Stimulated activated CD4-positive, alpha-beta T cell treated with anti-CD3 and anti-CD28 coated beads, Interleukin-4, amount 100 ng/mL, for 48 hours (primary cell): ENCODE results near the gene PALLD.

Experiments used
- DNase-seq, 2 donors: peaks; one replicate each; pipeline ENCODE4 v3.0.0-alpha.2; 2020; ENCODE audit warnings: low read depth in 2 of 2

The PALLD gene

DNA sequence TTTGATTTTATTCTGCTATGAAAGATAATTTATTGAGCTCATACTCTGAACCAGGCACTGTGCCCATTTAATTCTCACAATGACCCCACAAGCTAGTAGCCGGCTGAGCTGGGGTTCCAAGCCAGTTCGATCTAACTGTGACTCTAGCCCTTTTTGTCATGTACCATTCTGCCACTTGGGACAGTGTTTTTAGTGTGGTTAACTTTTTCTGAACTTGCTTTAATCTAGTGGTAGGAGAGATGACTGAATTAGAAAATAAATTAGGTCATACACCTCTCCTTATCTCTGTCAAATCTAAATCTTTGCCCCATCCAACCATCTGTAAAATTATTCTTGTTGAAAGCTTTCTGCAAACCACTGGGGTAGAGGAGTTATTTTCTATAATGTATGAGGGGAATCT is 377.2 kb downstream of the PALLD start:
- DNase-seq, result no peak

DNA sequence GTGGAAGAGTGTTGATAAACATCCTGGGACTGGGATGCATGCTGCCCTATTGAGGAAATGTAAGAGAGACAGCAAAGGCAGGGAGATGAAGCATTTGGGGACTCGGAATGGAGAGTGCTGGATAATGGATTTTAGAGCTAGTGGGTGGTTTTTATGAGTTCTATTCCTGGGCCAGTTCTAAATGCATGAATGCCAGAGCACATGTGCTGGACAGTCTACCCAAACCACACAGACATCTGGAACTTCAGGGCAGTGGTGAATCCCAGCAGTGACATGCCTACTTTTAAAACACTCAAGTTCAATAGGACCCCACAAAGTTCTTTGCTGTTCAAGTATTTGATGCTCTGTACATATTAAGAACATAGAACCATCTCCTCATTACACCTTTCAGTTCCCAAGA is 379.3 kb downstream of the PALLD start:
- DNase-seq, result no peak

DNA sequence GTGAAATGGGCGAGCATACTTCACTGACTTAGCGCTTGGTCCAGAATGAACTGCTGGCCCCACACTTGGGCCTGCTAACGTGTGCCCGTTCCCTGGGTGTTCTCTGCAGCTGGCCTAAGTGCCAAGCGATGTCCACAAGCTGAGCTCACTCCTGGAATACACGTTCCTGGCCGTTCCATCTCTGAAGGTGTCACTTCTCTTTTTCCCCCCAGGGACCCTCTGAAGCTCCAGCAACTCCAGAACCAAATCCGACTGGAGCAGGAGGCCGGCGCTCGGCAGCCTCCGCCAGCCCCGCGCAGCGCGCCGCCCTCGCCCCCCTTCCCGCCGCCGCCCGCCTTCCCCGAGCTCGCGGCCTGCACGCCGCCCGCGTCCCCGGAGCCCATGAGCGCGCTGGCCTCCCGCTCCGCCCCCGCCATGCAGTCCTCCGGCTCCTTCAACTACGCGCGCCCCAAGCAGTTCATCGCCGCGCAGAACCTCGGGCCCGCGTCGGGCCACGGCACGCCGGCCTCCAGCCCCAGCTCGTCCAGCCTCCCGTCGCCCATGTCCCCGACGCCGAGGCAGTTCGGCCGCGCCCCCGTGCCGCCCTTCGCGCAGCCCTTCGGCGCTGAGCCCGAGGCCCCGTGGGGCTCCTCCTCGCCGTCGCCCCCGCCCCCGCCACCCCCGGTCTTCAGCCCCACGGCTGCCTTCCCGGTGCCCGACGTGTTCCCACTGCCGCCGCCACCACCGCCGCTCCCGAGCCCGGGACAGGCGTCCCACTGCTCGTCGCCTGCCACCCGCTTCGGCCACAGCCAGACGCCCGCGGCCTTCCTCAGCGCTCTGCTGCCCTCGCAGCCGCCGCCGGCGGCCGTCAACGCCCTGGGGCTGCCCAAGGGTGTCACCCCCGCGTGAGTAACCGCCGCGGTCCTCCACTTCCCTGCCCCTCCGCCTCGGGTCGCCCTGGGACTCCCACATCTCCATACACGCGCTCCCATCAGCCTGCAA is 380.9 kb downstream of the PALLD start:
- peak in 1 of 2 donors; percentile 25 for DNase-seq

DNA sequence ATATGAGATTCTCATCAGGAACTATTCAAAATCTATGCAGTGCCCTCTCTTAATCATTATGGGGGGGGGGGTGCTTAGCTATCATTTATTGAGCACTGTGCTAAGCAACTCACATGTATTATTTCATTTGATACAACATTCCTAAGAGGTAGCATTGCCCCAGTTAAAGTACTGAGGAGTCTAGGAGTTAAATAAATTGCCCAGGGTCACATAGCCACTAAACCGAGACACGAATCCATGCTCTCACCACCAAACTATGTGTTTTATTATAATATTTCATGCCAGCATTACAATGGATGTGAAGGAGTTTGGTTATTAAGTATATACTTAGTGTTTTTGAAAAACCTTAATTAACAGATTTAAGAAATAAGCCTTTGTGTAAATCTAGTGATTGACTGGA is 381.8 kb downstream of the PALLD start:
- no peak for DNase-seq

DNA sequence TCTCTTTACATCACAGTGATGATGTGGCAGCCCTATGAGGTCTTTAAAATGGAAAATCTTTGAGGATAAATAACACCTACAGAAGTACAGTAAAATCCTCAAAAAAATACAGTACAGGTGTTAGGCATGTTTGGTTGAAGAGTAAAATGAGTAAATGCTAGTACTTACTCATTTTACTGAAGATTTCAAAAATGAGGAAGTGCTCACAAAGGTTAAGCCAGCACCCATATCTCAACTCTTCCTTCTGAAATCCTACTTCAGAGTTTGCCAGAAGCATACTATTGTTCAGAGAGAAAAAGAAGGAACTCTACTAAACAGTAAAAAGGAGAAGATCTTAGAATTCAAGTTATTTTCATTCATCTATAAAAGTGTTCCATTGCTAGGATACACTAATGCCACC is 382.3 kb downstream of the PALLD start:
- DNase-seq, result no peak

DNA sequence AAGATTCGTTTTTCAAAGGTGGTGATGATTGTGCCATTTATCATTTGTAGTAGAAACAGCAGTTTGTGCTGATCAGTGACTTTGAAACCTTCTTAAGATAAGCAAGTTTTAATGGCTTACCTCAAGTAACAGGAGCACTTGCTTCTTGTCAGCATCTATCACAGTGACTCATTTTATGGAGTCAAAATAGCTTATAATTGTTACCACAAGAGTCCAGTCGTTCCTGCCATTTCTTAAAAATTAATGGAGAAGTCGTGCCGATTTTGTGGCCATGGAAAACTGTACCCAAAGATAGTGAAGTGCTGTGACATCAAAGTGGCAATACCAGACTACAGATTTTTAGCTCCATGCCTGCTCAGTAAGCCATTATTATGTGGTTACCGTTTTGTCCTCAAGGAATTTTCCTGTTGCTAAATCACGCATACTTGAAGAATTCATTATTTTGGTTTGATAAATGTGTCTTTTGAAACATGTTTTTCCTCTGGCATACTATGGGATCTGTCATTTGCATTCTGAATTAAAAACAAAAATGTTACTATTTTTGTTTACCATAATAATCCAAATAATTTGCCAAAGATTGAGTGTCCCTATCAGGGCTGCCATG is 383.3 kb downstream of the PALLD start:
- no peak for DNase-seq

DNA sequence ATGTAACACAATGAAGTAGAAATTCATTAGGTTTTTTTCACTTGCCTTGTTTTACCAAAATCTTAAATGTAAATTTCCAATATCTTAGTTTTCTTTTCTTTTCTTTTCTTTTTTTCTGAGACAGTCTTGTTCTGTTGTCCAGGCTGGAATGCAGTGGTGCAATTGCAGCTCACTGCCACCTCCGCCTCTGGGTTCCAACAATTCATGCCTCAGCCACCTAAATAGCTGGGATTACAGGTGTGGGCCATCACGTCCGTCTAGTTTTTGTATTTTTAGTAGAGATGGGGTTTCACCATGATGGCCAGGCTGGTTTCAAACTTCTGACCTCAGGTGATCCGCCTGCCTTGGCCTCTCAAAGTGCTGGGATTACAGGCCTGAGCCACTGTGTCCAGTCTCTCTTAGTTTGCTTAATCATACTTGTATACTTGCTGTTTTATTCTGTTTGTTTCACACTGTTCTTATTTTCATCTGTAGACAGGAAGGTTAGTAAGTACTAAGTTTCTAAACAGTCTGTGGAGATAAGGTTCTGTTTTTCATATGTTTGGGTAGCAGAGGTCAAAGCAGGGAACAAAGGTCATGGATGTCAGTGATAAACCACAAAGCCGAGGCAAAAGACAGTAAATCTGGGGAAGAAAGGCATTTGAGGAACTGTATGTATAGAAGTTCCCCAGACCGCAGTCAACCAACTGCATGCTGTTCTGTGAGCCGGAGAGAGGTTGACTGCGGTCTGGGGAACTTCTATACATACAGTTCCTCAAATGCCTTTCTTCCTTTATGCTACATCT is 384.2 kb downstream of the PALLD start:
- DNase-seq, result no peak

DNA sequence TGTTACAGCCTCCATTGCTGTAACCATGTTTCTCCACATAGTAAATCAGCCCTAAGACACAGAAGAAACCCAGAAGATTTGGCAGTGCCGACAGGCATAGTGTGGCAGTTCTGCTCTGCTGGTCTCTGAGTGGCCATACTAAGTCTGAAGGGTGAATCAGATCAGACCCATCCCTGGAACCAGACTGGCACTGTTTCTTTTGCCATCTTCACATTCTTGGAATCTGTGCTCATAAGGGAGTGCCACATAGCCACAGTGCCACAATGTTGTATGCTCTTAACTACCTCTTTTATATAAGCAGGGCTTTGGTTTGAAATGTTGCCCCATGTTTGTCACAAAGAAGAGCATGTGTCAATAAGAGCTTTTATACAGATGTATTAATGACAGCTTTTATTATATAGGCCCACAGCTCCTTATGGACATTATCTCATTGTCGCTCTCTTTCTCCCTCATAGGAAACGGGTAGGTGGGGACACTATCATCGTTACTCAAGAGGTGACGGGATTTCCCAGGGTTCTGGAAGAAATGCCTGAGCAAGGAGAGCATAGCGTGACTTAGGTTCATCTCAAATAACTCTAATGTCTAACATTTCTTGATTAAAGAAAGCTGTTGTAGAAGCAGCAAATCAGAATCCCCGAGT is 385.0 kb downstream of the PALLD start:
- no peak for DNase-seq

DNA sequence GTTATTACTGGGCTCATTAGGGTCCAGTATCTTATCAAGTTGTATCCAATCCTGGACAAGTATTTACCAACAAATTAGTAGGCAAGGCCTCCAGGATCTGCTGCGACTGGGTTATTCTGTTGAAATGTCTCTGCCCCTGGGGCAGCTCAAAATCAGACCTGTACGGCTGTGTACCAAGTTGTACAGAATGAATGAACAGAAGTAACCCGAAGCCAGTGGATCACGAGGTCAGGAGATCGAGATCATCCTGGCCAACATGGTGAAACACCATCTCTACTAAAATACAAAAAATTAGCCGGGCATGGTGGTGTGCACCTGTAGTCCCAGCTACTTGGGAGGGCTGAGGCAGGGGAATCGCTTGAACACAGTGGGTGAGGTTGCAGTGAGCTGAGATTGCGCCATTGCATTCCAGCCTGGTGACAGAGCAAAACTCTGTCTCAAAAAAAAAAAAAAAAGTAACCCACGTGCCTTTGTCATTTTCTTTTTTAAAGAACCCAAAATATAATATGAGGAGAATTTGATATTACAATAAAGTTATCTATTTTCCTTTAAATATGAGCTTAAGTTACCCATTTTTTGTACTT is 385.9 kb downstream of the PALLD start:
- no peak for DNase-seq

DNA sequence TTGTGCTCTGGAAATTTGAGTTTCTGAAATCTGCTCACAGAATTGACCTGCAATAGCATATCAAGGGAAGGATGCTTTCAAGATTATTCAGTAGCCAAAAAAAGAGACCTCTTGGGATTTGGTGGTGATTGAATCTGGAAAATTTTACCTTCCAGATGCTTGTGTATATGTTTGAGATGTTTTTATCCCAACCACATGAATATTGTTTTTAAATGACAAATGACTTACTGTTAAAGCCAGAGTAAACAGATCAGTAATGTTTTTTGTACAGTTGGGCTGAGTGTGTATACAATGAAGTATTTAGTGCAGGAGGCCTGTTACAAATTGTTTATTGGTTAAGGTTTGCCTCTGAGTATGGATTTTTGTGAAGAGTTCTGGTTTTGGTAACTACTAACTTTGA is 386.7 kb downstream of the PALLD start:
- DNase-seq, result no peak

DNA sequence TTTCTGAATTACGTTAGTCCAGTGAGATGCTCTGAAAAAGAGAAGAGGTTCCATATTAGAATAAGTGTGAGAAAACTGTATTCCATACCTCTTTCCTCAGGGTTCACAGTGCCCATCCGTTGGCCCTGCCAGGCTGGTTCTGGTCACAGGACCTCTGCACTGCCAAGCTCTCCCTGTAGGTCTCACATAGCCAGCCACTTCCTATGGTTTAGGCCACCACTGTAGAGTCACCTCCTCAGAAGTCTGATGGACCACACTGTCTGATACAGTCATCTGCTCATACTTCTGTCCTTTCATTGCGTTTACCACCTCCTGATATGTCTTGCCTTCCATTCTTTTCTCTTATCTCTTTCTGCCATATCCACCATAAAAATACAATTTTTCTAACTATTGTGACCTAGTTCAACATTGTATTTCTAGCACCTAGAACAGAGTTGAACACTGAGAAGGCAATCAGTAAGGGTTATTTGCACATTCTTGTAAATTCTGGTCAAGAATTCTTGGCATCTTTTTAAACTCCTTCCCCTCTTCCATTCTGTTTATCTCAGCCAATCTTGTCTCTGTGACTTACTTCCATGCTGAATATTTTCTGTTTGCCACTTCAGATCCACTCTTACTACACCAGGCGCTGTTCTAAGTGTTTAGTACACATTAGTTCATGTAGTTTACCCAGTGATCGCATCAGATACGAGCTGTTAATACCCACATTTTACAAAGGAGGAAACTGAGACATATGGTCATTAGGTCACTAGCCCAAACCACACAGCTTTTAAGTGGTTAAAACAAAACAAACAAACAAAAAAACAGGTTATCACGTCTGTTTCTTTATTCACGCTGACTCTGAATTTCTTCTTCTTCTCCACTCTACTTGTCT is 387.6 kb downstream of the PALLD start:
- no peak for DNase-seq

DNA sequence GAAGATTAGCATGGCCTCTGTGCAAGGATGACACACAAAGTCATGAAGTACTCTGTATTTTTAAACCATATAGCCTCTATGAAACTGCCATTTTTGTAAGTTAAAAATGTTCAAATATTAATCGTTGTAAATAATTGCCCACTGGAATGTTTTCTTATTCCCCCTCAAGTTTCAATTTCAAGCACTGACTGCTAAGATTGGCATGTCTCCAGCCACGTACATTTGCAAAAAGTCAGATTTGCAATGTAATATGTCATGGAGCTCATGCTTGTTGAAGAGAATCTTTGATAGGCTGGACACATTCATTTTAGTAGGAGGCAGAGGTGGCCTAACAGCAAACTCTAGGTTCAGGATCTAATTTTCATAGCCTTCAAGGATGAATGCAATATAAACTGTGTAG is 388.5 kb downstream of the PALLD start:
- DNase-seq, result no peak

DNA sequence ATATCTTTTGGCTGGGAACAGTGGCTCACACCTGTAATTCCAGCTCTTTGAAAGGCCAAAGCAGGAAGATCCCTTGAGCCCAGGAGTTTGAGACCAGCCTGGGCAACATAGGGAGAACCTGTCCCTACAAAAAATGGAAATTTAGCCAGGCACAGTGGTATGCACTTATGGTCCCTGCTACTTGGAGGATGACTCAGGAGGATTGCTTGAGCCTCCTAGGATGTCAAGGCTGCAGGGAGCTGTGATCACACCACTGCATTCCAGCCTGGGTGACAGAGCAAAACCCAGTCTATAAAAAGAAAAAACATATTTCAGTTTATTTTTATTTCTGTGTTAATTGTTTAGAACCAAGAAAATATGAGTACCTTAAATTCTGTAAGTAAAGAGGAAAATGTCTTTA is 389.5 kb downstream of the PALLD start:
- no peak for DNase-seq

DNA sequence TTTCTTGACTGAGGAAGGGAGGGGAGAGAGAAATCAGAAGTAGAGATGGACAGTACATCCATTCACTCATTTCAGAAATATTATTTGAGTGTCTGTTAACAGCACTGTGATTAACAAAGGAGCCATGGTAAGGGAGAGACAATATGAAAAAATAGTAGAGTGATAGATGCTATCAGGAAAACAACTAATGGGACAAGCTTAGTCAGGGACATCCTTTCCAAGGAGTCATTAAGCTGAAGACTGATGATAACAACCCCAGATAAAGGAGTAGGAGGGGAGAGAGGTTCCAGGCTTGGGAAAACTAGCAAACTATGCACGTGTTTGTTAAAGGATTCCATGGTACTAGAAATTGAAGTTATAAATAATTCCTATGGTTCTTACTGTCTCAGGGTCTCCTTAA is 391.0 kb downstream of the PALLD start:
- DNase-seq, result no peak

DNA sequence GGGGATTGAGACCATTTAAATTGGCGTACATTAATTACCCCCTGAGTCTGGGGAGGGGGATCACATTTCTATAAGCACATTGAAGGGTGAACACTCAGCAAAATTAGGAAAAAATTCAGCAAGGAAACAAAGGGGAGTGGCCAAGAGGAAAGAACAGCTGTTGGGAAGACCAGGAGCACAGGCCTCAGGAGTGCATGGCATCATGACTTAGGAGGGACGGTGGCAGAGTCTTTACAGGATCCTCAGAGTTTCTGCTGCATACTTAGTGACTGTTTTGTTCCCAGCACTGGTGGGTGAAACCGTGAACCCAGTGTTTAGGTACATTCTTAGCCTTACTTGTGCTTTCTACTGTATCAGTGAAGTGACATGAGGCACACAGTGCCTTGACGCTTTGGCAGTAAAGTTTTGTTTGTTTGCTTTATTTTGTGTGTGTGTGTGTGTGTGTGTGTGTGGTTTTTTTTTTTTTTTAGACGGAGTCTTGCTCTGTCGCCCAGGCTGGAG is 391.9 kb downstream of the PALLD start:
- no peak for DNase-seq

DNA sequence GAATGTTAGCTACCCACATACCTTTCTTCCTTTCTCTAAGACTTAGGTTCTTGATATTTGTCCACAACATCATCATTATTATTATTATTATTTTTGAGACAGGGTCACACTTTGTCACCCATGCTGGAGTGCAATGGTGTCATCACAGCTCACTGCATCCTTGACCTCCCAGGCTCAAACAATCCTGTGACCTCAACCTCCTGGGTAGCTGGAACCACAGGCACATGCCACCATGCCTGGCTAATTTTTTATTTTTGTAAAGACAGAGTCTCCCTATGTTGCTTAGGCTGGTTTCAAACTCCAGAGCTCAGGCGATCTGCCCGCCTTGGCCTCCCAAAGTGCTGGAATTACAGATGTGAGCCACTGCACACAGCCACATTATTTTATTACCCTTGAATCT is 394.2 kb downstream of the PALLD start:
- no peak for DNase-seq

DNA sequence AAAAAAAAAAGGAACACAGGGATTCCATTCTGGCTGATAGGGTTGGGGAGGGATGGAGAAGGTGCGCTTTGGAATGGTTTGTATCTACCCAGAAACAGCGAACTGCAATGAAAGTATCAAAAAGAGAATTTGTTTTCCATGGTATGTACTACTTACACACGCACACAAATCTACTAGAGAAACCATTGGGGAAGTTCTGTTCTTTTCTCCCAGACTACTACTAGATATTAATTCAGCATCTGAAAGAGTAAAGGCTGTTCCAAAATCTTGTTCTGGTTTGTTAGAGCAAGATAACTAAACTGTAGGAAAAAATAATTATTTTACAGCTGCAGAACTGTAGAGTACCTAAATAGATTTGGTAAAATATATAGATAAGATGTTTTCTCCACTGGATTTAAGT is 394.8 kb downstream of the PALLD start:
- DNase-seq, result no peak

DNA sequence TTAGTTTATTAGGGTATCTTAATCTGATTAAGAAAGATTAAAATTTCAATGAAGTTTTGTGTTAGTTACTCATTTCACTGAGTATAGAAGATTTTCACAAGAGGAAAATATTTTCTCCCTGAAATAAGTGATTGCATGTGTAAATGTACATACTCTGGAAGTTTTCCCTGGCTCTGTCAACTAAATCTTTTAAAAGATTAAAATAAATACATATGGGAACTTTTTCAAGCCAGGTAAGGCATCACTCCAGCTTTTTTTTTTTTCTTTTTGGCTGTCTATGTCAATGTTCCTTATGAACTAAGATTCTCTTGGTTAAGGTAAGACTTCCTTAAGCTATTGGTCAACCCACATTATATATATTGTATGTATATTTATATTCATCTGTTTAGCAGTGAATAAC is 395.6 kb downstream of the PALLD start:
- no peak for DNase-seq

DNA sequence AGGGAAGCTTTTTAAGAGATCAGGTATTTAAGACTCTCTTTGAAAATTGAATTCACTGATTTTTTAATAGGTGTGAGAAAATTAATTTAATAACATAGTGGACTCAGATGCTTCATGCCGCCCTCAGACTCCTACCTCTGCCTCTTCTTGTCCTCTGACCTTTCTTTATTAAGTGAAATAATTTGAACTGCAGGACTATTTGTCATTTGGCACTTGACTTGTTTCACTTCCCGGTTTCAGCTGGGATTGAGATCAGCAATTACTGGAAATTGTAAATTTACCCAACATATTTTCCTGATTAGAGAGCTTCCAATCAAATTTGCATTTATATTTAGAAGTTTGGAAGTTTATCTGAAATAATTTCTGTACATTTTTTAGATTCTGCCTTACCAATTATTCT is 396.4 kb downstream of the PALLD start:
- no peak for DNase-seq

DNA sequence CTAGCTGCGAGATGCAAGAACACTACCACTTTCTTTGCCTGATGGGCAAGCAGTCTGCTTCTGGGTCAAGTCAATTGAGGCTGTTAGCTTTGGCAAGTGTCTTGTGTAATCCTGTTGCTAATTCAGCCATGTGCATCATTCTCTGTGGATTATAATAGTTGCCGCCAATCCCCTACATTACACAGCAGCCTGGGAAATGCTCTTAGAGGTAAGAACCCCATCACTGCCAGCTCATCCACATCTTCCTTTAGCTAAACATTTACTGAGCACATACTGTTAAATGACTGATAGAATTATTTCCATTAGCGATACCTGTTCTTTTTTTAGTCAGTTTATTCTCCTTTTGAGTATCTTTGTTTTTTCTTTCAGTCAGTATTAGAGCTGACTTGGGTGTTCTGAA is 397.0 kb downstream of the PALLD start:
- no peak for DNase-seq

DNA sequence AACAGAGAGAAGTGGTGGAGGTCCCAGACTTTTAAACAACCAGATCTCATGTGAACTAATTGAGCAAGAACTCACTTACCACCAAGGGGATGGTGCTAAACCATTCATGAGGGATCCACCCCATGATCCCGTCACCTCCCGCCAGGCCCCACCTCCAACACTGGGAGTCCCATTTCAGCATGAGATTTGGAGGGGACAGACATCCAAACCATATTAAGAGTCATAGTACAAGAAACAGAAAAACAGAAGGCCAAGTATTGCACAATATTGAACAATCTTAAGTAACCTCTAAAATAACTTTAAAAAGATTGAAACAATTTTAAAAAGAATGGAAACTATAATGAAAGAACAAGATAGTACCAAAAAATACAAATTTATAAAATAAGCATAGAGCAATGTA is 403.2 kb downstream of the PALLD start:
- no peak for DNase-seq
